Mucosa of descending colon (tissue), 3 donors: Measurements from ENCODE around the gene HPSE2. TPM values are rescaled to one million over a fixed set of nuclear protein-coding genes. Genes with fewer than 3 reads are reported as not detected.
"Not testable (repeated sequence)": the region's sequence is repeated elsewhere in the genome, so short reads cannot be mapped to it uniquely, and the experiment has no call there.

Source experiments
- ATAC-seq: fragments of 200-7000 bp; cut with Tn5 transposase; one replicate; pipeline ENCODE4 v1.9.1; 2020; ENCODE audit warnings: mild to moderate bottlenecking, moderate library complexity
- DNase-seq, 3 donors: peaks; one replicate each; pipeline ENCODE4 v3.0.0-alpha.2; 2020
- H3K36me3 ChIP-seq: fragments of 200-600 bp; one replicate; pipeline ENCODE4 v1.8.0; 2021; ENCODE audit warnings: low read depth, mild to moderate bottlenecking
- H3K4me1 ChIP-seq: fragments of 200-600 bp; one replicate; pipeline ENCODE4 v1.8.0; 2021; ENCODE audit warnings: low read depth, mild to moderate bottlenecking
- H3K4me3 ChIP-seq: fragments of 200-600 bp; one replicate; pipeline ENCODE4 v1.8.0; 2021; ENCODE audit warnings: mild to moderate bottlenecking
- H3K9me3 ChIP-seq: fragments of 200-600 bp; one replicate; pipeline ENCODE4 v1.8.0; 2021; ENCODE audit warnings: mild to moderate bottlenecking
- intact Hi-C, 2 donors: fragments of 100-400 bp; cut with DNase I in 1 of 2; cut with micrococcal nuclease in 1 of 2; formaldehyde crosslinking; loops; one replicate each; pipeline versions ENCODE4 v1.11.0 to v1.11.1; 2022; cut with DNase I, micrococcal nuclease
- total RNA-seq, 3 donors: library from RNA; stranded (reverse); fragmentation: NEBNext Ultra II Directional in 2 of 3; extraction: Animal tissue kit (Norgen Biotek cat#: 25700) in 2 of 3; gene quantifications; one replicate each; pipeline versions ENCODE4 v1.2.1 to v1.2.4, GENCODE V29; 2021 to 2023
- TF ChIP-seq, protein P1 (sequence below): fragments of 200-600 bp; IDR thresholded peaks from one replicate; pipeline ENCODE4 v1.8.0; 2022; ENCODE audit warnings: antibody characterized with exemption, mild to moderate bottlenecking
- donor health status: DM: no; HTN: no; CAD: no; lungs with moderate emphysema.
- donor health status: DM: no; HTN: no; CAD: no.
- donor health status: DM: no; HTN: yes; CAD: no.

Gene HPSE2
- total RNA-seq, 3 donors from 2014 or later: 1.3 to 3.7 (median 2.4) TPM

DNA sequence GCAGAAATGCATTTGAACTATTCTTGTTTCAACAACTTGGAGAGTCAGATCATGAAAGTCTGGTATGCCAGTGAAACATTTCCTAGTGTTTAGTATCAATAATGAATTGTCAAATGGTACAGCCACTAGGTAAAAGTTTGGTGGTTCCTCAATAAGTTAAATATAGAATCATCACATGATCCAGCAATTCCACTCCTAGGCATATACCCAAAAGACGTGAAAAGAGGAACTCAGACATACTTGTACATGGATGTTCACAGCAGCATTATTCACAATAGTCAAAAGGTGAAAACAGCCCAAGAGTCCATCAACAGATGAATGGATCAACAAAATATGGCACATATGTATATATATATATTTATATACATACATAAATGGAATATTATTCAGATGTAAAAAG, 721.9 kb downstream of the HPSE2 start:
- no peak for ATAC-seq

DNA sequence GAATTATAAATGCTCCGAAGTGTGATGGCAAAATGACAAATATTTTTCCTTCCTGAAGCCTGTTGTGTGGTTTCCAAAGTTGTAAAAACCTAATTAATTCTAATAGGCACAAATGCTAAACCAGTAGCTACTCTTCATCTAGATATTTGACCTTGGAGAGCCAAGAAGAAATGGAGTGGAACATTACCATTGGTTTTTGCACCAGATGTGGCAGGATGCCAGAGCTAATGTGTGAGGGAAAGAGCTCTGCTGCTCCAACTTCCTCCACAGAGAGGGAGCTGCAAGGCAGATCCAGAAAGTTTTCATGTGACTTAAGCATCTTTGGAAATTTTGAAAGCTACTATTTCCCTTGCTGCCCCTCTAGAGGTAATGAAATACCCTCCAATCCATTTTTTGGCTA, 723.8 kb downstream of the HPSE2 start:
- DNase-seq (peak in 1 of 3 donors; percentile 22), ATAC-seq (no peak)
- TF ChIP-seq, protein P1, sequence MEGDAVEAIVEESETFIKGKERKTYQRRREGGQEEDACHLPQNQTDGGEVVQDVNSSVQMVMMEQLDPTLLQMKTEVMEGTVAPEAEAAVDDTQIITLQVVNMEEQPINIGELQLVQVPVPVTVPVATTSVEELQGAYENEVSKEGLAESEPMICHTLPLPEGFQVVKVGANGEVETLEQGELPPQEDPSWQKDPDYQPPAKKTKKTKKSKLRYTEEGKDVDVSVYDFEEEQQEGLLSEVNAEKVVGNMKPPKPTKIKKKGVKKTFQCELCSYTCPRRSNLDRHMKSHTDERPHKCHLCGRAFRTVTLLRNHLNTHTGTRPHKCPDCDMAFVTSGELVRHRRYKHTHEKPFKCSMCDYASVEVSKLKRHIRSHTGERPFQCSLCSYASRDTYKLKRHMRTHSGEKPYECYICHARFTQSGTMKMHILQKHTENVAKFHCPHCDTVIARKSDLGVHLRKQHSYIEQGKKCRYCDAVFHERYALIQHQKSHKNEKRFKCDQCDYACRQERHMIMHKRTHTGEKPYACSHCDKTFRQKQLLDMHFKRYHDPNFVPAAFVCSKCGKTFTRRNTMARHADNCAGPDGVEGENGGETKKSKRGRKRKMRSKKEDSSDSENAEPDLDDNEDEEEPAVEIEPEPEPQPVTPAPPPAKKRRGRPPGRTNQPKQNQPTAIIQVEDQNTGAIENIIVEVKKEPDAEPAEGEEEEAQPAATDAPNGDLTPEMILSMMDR: no peak
- Histone ChIP-seq H3K4me3 (no peak overlapping the region), H3K4me1 (no peaks in the 10 kb centered on the region), H3K9me3 (no peaks in the 10 kb centered on the region), H3K36me3 (no peaks in the 10 kb centered on the region)
- intact Hi-C loops: no loop called here

More for the DNA sequence above, 721.9 kb downstream of the HPSE2 start:
- TF ChIP-seq, protein P1: no peak
- Histone ChIP-seq H3K9me3 (no peaks in the 10 kb centered on the region), H3K4me3 (no peak overlapping the region), H3K4me1 (no peaks in the 10 kb centered on the region), H3K36me3 (no peaks in the 10 kb centered on the region)
- intact Hi-C loops: no loop called here
- no peak for DNase-seq

DNA sequence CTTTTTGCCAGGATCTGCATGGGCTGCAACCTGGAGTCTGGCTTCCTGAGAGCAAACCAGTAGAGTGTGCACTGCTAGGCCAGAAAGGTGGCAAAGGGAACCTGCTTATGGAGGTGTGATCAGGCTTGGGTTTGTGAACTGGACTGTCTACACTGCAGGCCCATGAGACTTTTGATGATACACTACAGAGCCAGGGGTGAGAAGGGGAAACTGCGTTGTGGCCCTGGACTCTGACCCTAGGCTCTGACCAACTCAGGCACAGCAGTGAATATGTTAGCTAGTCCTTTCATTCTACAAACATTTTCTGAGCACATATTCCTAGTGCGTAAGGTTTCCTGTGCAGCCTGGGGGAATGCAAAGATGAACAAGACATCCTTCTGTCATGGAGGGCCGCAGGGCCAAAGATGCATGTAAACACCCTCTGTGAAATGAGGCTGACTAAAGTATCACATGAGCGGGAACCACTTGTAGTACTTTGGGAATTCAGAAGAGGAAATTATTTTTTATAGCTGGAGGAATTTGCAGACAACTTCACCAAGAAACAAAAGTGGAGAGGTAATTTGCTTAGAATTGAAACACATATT, 725.1 kb downstream of the HPSE2 start:
- H3K4me1 ChIP-seq: no peaks in the 10 kb centered on the region
- peak; percentile 56 for ATAC-seq
- no peaks in the 10 kb centered on the region for H3K36me3 ChIP-seq
- intact Hi-C loops: no loop called here
- DNase-seq: no peak
- no peak overlapping the region for H3K4me3 ChIP-seq
- no peaks in the 10 kb centered on the region for H3K9me3 ChIP-seq
- TF ChIP-seq, protein P1: no peak

DNA sequence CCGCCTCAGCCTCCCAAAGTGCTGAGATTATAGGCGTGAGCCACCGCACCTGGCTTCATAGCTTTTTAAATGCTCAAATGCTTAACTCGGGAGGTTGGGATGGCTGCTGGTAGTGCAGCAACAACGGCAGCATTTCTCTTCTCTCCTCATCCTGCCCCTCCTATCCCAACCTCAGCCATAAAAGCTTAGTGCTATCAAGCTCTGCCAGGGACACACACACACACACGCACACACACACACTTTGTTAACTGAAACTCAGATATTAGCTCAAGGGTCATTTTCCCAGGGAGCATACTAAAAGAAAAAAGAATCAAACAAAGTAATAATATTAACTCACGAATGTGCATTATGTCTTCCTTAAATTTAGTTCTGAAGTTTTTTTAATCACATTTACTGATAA, 725.9 kb downstream of the HPSE2 start:
- Histone ChIP-seq H3K9me3 (no peaks in the 10 kb centered on the region), H3K36me3 (no peaks in the 10 kb centered on the region), H3K4me1 (no peaks in the 10 kb centered on the region), H3K4me3 (no peak overlapping the region)
- peak in 2 of 3 donors; percentile 55 to 84 for DNase-seq
- TF ChIP-seq, protein P1: no peak
- intact Hi-C loops: no loop called here
- peak; percentile 90 for ATAC-seq

DNA sequence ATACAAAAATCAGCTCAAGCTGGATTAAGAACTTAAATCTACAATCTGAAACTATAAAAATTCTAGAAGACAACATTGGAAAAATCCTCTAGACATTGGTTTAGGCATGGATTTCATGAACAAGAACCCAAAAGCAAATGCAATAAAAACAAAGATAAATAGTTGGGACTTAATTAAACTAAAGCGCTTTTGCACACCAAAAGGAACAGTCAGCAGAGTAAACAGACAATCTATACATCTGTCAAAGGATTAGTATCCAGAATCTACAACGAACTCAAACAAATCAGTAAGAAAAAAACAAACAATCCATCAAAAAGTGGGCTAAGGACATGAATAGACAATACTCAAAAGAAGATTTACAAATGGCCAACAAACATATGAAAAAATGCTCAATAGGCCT, 733.1 kb downstream of the HPSE2 start:
- DNase-seq, ATAC-seq: not testable (repeated sequence)

DNA sequence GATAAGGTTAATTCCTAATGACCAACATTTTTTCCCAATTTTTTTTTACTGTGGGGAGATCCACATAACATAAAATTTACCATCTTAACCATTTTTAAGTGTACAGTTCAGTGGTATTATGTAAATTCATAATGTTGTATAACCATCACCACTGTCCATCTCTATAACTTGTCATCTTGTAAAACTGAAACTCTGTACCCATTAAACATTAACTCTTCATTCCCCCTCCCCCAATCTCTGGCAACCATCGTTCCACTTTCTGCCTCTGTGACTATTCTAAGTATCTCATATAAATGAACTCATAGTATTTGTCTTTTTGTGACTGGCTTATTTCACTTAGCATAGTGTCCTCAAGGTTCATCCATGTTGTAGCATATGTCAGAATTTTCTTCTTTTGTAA, 742.9 kb downstream of the HPSE2 start:
- H3K9me3 ChIP-seq: peaks cover 10% of the 10 kb centered on the region
- no peaks in the 10 kb centered on the region for H3K36me3 ChIP-seq
- no peaks in the 10 kb centered on the region for H3K4me1 ChIP-seq
- TF ChIP-seq, protein P1: no peak
- DNase-seq (no peak), ATAC-seq (no peak)
- H3K4me3 ChIP-seq: no peak overlapping the region
- intact Hi-C loops: no loop called here

More for the DNA sequence above, 733.1 kb downstream of the HPSE2 start:
- H3K4me1 ChIP-seq, H3K36me3 ChIP-seq, H3K9me3 ChIP-seq, intact Hi-C loops, H3K4me3 ChIP-seq: not testable (repeated sequence)
